Activated CD8-positive, alpha-beta memory T cell treated with anti-CD3 and anti-CD28 coated beads, Interleukin-2, amount 50 U/mL, for 1 hour (primary cell): ENCODE measurements around the gene EIF4E3.

Experiments
- DNase-seq: peaks from one replicate; pipeline ENCODE4 v3.0.0-alpha.2; 2020; ENCODE audit errors: extremely low read depth

Gene EIF4E3

GRCh38 chr3:71689291-71689690 is 35.9 kb downstream of the EIF4E3 start:
- DNase-seq, result no peak

- no peak for DNase-seq
Observed at GRCh38 chr3:71688121-71688520, 37.1 kb downstream of the EIF4E3 start.

DNA sequence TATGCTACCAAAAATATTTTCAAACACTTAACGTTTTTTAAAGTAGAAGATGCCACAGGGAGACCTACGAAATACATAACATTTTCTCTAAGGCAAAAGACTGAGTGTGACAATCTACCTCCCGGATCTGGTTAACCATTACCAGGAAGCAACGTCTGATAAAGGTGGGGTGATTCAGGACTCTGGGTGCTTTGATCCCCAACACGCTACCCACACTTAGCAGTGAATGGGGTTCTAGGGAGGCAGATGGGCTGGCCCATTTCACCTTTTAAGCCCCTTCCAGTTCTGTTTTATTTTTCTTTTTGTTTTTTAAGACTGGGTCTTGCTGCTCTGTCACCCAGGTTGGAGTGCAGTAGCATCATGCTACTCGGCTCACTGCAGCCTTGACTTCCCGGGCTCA is 39.5 kb downstream of the EIF4E3 start:
- DNase-seq, result no peak

DNA sequence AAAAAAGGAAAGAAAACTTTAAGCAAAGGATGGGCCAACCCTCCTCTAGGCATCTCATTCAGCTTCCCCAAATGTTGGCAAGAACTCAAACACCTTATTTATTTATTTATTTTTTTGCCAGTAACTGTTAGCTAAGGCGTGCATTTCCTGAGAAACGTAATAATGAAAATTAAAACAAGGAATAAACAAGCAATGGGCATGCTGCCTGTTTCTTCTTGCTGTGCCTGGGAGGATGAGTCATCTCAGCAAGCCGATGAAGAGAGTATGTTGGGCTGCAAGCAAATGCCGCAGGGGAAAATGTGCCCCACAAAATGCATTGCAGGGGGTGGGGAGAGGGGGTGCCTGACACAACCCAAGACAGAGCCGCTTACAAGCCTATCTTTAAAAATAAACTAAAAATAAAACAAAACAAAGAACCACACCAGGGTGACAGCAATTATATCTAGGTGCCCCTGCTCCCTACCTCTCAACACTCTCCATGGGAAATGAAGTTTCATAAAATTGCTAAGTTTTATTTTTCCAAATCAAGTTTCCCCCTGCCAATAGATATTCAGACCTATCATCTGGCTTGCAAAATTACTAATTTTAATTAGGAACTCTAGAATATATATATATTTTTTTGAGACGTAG is 40.3 kb downstream of the EIF4E3 start:
- DNase-seq, result no peak

GRCh38 chr3:71684046-71684756 is 41.0 kb downstream of the EIF4E3 start:
- no peak for DNase-seq

- no peak for DNase-seq
Observed at GRCh38 chr3:71681224-71681668, 44.0 kb downstream of the EIF4E3 start.

DNA sequence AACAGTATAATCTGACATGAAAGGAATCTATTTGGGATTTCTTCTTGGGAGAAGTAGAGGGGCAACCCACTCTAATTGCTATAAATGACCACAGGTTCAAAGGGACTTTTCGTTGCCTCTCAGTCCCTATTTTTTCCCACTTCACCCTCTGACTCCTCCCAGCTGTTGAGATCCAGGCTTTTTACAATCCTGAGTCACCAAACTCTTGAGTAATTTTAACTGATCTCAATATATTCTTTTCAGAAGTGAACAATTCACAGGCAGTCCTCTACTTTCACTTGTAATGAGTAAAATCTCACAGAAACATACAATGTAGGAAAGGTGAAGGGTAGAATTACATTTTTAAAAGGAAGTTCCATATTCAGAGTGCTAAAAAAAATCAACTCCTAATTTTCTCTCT is 44.6 kb downstream of the EIF4E3 start:
- no peak for DNase-seq

DNA sequence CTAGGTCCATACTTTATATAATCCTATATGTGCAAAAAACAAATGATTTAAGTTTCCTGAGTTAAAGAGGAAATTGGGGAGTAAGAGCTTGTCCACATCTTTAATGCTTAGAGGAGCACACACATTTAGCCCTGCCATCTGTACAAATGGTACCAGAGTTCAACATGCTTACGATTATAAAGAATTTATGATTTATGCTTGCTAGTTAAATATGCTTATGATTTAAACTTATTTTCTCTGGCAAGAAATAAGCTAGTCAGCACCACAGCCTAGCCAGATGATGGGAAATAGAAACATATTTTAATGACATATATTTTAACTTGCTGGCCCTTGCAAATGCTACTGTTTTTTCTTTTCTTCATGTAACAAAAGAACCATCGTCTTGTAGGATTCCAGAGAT is 48.3 kb downstream of the EIF4E3 start:
- DNase-seq, result no peak

DNA sequence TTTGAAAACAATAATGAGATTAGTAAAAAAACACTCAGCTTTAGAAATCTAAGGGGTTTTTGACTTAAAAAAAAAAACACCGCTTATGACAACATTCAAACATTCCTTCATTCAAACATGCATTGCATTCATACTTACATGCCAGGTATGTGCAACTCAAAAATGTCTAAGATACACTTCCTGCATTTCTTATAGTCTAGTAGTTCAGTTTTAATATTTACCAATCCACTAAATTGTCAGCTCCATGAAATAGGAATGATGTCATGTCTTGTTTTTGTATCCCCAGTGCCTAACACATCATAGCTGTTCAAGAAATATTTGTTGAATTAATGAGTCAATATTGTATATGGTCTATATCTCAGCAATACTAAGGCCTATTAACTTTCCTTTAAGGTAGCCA is 51.7 kb downstream of the EIF4E3 start:
- DNase-seq, result no peak

DNA sequence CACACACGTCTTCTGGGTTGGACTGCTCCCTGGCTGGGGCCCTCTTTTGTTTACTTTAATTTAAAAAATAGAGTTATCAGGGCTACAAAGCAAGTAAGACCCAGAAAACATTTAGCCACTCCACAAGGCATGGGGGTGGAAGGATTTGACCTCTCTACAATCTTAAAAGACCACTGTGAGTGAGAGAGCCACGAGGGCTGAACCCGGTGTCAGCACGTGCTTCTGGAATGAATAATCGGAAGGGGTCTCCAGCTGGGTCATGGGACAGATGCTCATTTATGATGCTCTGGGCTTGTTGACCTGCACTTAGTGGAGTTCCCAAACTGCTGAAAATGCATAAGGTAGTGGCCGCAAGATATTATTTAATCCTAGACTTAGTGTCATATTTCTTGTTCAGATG is 52.4 kb downstream of the EIF4E3 start:
- DNase-seq, result no peak

- DNase-seq, result no peak
Observed at GRCh38 chr3:71672340-71672739, 52.9 kb downstream of the EIF4E3 start.

GRCh38 chr3:71671216-71671845 is 53.9 kb downstream of the EIF4E3 start:
- no peak for DNase-seq

DNA sequence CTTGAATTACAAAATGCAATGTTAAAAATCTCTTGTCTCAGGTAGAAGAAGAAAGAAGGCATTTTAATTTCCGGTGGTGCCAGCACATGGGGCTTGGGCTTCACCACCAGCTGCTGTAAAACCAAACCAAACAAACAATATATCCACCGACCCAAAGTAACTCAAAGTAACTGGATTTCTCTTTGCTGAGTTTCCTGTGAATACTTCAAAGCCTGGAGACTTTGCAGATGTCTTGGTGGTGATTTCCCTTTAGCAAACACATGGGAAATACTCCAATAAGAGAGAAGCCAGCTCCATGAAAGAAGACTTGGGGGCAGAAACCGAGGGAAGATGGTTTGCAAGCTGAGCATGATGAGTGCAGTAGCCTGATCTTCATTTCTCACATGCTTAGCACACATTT is 62.6 kb downstream of the EIF4E3 start:
- no peak for DNase-seq

GRCh38 chr3:71662056-71662455 is 63.1 kb downstream of the EIF4E3 start:
- DNase-seq, result no peak

- no peak for DNase-seq
Observed at GRCh38 chr3:71659864-71660591, 65.2 kb downstream of the EIF4E3 start.

DNA sequence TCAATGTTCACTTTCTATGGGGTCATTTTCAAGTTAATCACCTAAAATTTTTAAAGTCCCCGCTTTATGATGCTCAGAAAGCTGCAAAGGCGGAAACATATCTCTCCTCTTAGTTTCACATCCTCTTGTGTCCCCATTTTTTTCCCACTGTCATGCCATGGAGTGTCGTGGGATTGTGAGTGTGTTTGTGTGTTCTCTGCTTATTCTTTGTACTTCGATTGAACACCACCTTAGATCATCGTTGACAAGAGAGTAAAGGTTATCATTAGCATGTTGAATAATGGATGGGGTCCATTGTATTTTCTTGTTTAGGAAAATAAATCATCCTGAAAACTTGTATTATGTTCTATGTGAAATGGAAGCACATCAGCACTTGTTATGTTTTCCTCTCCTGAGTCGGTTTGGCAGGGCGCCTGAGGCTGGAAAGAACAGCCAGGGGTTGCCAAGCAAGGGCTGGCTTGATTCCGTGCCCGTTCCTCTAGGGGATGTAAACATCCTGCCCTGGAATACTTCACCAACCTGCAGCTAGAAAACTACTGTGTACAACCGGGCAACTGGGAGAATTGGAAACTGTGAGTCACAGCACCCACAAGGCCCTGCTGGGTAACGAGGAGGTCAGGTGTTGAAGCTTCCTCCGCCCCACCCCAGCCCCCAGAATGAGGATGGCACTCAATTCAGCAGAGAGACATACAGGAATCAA is 67.2 kb downstream of the EIF4E3 start:
- no peak for DNase-seq

GRCh38 chr3:71655061-71655460 is 70.1 kb downstream of the EIF4E3 start:
- DNase-seq, result no peak

DNA sequence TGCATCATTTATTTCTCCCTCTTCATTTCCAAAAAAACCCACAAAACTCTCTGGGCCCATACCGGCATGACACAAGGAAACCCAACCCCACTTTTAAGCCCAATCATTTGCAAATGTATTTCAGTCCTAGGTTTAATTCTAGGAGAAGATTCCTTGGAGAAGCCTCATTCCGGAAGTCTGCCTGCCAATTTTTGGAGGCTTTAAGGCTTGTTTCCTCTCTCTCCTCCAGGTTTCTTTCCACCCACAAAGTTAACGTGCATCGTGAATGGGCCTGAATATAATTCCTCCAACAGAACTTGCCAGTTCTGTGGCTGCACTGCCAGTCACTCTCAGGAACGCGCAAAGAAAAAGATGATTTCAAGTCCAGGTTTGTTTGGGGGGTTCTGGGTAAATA is 71.8 kb downstream of the EIF4E3 start:
- no peak for DNase-seq

GRCh38 chr3:71652781-71653413 is 72.3 kb downstream of the EIF4E3 start:
- DNase-seq, result no peak

- no peak for DNase-seq
Observed at GRCh38 chr3:71651625-71652024, 73.6 kb downstream of the EIF4E3 start.

DNA sequence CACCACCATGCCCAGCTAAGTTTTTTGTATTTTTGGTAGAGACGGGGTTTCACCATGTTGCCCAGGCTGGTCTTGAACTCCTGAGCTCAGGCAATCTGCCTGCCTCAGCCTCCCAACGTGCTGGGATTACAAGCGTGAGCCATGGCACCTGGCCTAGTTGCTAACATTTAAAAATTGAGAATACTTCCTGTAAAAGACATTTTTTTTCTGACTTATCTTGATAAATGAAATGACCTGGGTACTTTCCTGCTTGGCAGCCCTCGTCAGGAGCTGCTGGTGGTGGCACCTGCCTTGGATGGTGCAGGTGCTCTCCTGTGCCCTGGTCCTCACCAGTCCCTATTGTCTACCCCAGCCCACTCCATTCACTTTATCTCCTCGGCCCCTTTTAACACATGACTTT is 74.8 kb downstream of the EIF4E3 start:
- no peak for DNase-seq
